Loucy (cell line): ENCODE data around the gene NR2F1-AS1.

ENCODE experiments used
- H2AFZ ChIP-seq: fragments of 200-600 bp; sonication (generic); 2 replicates; pipeline ENCODE4 v1.6.0; 2016; ENCODE audit warnings: antibody characterized with exemption, mild to moderate bottlenecking, low read length, moderate library complexity
- H3F3A ChIP-seq: fragments of 200-600 bp; 2 replicates; pipeline ENCODE4 v1.6.0; 2016; ENCODE audit warnings: antibody characterized with exemption, low read depth, mild to moderate bottlenecking
- H3K27me3 ChIP-seq: fragments of 200-600 bp; sonication (generic); 2 replicates; pipeline ENCODE4 v1.6.1; 2014; ENCODE audit warnings: low read length, mild to moderate bottlenecking; ENCODE audit not compliant: insufficient read depth, poor library complexity, severe bottlenecking
- H3K36me3 ChIP-seq: fragments of 200-600 bp; sonication (generic); 2 replicates; pipeline ENCODE4 v1.6.1; 2016; ENCODE audit warnings: low read length; ENCODE audit not compliant: insufficient read depth
- H3K4me1 ChIP-seq: fragments of 200-600 bp; sonication (generic); 2 replicates; pipeline ENCODE4 v1.5.1; 2014; ENCODE audit warnings: low read length, mild to moderate bottlenecking; ENCODE audit not compliant: insufficient read depth, poor library complexity, severe bottlenecking
- H3K4me2 ChIP-seq: fragments of 200-600 bp; sonication (generic); 2 replicates; pipeline ENCODE4 v1.6.0; 2014; ENCODE audit warnings: antibody characterized with exemption, low read length, low read depth, mild to moderate bottlenecking; ENCODE audit not compliant: poor library complexity, severe bottlenecking
- H3K4me3 ChIP-seq: fragments of 200-600 bp; sonication (generic); 2 replicates; pipeline ENCODE4 v1.5.1; 2014; ENCODE audit warnings: low read length, mild to moderate bottlenecking, mixed read lengths; ENCODE audit not compliant: poor library complexity, severe bottlenecking
- H3K79me2 ChIP-seq: fragments of 200-600 bp; sonication (generic); 2 replicates; pipeline ENCODE4 v1.6.1; 2014; ENCODE audit warnings: low read length; ENCODE audit not compliant: insufficient read depth
- H3K9ac ChIP-seq: fragments of 200-600 bp; sonication (generic); 2 replicates; pipeline ENCODE4 v1.6.0; 2014; ENCODE audit warnings: mild to moderate bottlenecking, low read depth, low read length, moderate library complexity; ENCODE audit not compliant: poor library complexity, severe bottlenecking
- H3K9me2 ChIP-seq: fragments of 200-600 bp; sonication (generic); replicated peaks from 2 replicates; pipeline ENCODE4 v1.6.1; 2016; ENCODE audit warnings: low read depth, low read length, mixed read lengths
- H3K9me3 ChIP-seq: fragments of 200-600 bp; sonication (generic); 2 replicates; pipeline ENCODE4 v1.6.1; 2014; ENCODE audit warnings: mild to moderate bottlenecking, antibody characterized with exemption, low read length, low read depth; ENCODE audit not compliant: insufficient read depth
- H4K20me1 ChIP-seq: fragments of 200-600 bp; sonication (generic); 2 replicates; pipeline ENCODE4 v1.6.0; 2014; ENCODE audit warnings: antibody characterized with exemption, low read length, mild to moderate bottlenecking; ENCODE audit not compliant: insufficient read depth, poor library complexity, severe bottlenecking
- CTCF ChIP-seq: fragments of 200-600 bp; sonication (generic); conservative IDR thresholded peaks from 2 replicates; pipeline ENCODE4 v1.5.1; 2014; ENCODE audit warnings: mild to moderate bottlenecking, antibody characterized with exemption, low read length
- EZH2phosphoT487 ChIP-seq: fragments of 200-600 bp; IDR thresholded peaks from 2 replicates; pipeline ENCODE4 v1.6.1; 2018; ENCODE audit warnings: antibody characterized with exemption, mild to moderate bottlenecking, moderate library complexity, borderline replicate concordance

NR2F1-AS1 gene

DNA sequence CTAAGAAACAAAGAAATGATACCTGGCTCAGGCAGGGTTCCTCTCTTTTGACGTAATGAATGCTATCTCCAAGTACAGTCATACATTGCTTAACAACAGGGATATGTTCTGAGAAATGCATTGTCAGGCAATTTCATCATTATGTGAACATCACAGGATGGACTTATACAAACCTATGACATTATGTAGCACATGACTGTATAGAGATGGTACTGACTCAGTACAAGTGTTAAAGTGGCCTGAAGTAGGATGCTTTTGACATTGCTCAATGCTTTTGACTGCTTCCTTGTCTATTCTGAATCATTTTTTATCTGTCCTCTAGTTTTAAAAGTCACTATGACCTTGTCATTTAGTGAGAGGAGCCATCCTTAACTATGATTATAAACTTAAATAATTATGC, 147.6 kb downstream of the NR2F1-AS1 start:
- H3K4me3 ChIP-seq, result no peak overlapping the region
- H4K20me1 ChIP-seq, result no peaks in the 10 kb centered on the region
- H2AFZ ChIP-seq, result no peak overlapping the region

GRCh38 chr5:93431250-93431649, 149.8 kb downstream of the NR2F1-AS1 start:
- H3K9ac ChIP-seq, result no peak overlapping the region
- H3K4me2 ChIP-seq, result no peak overlapping the region
- no peaks in the 10 kb centered on the region for H3F3A ChIP-seq
- H3K36me3 ChIP-seq, result no peaks in the 10 kb centered on the region
- H4K20me1 ChIP-seq, result no peaks in the 10 kb centered on the region
- no peaks in the 10 kb centered on the region for H3K4me1 ChIP-seq
- H3K9me3 ChIP-seq, result no peaks in the 10 kb centered on the region
- no peaks in the 10 kb centered on the region for H3K9me2 ChIP-seq
- no peaks in the 10 kb centered on the region for H3K27me3 ChIP-seq
- H3K4me3 ChIP-seq, result no peak overlapping the region
- H2AFZ ChIP-seq, result no peak overlapping the region
- no peaks in the 10 kb centered on the region for H3K79me2 ChIP-seq
- TF ChIP-seq EZH2phosphoT487 (no peak), CTCF (no peak)

More for the DNA sequence above, 147.6 kb downstream of the NR2F1-AS1 start:
- Histone ChIP-seq H3K27me3 (no peaks in the 10 kb centered on the region), H3K9ac (no peak overlapping the region), H3K9me3 (no peaks in the 10 kb centered on the region), H3K4me2 (no peak overlapping the region), H3F3A (no peaks in the 10 kb centered on the region), H3K36me3 (no peaks in the 10 kb centered on the region), H3K79me2 (no peaks in the 10 kb centered on the region), H3K9me2 (no peaks in the 10 kb centered on the region), H3K4me1 (no peaks in the 10 kb centered on the region)
- TF ChIP-seq CTCF (no peak), EZH2phosphoT487 (no peak)

DNA sequence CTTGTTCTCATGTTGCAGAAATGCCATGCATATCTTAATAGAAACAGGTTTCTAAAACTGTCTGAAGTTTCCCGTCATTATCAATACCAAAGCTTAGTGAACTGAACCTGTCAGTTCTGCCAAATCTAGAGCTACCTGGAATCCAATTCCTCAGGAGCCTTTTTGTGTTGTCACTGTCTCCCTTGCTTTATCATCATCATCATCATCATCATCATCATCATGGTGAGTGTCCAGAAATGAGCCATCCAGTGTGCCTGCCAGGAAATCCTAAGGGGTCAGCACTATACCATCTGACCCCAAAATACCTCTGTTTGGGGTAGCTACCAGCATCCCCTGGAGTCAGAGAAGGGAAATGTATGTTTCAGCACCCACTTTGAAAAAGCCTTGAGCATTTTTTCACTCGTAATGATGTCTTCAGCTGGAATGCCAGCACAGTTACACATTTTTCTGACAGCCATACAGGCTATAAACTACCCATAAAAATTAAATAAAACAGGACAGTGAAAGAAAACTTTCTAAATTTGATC, 150.3 kb downstream of the NR2F1-AS1 start:
- H3K9me2 ChIP-seq, result no peaks in the 10 kb centered on the region

More for the DNA sequence above, 150.3 kb downstream of the NR2F1-AS1 start:
- H3K36me3 ChIP-seq, result no peaks in the 10 kb centered on the region
- H3K27me3 ChIP-seq, result no peaks in the 10 kb centered on the region
- H3K4me2 ChIP-seq, result no peak overlapping the region
- no peak overlapping the region for H2AFZ ChIP-seq
- no peaks in the 10 kb centered on the region for H4K20me1 ChIP-seq
- no peaks in the 10 kb centered on the region for H3K9me3 ChIP-seq
- no peak for TF ChIP-seq EZH2phosphoT487
- TF ChIP-seq CTCF, result no peak
- no peak overlapping the region for H3K9ac ChIP-seq
- no peaks in the 10 kb centered on the region for H3F3A ChIP-seq
- no peak overlapping the region for H3K4me3 ChIP-seq
- H3K4me1 ChIP-seq, result no peaks in the 10 kb centered on the region
- H3K79me2 ChIP-seq, result no peaks in the 10 kb centered on the region
